Spleen (tissue), 7 donors: ENCODE results near the gene VPS39.

Experiments
- POLR2A ChIP-seq, 3 donors: fragments of 450-650 bp; IDR thresholded peaks; one replicate each; pipeline ENCODE4 v1.5.1; 2017; ENCODE audit warnings: antibody characterized with exemption in 3 of 3, mild to moderate bottlenecking in 1 of 3
- POLR2AphosphoS5 ChIP-seq, 3 donors: sonication (generic); formaldehyde crosslinking; IDR thresholded peaks; one replicate each; pipeline ENCODE4 v1.5.1; 2017; ENCODE audit warnings: antibody characterized with exemption in 3 of 3
- TF ChIP-seq, protein P1 (sequence below), 11 experiments: fragments of 200-600 bp in 7 of 11; fragments of 450-650 bp in 4 of 11; sonication (generic) in 4 of 11; IDR thresholded peaks in 8 of 11; conservative IDR thresholded peaks in 3 of 11; 1 replicate in 7 of 11; 2 replicates in 4 of 11; pipeline versions ENCODE4 v1.4.0 to v1.8.0; 2016 to 2021; ENCODE audit warnings: antibody characterized with exemption in 11 of 11, inconsistent platforms in 4 of 11, mild to moderate bottlenecking in 1 of 11
- donor health status: DM: no; HTN: no; CAD: no; lungs with moderate emphysema.
- donor health status: DM: no; HTN: no; CAD: no.
- donor health status: DM: no; HTN: no; CAD: no.

DNA sequence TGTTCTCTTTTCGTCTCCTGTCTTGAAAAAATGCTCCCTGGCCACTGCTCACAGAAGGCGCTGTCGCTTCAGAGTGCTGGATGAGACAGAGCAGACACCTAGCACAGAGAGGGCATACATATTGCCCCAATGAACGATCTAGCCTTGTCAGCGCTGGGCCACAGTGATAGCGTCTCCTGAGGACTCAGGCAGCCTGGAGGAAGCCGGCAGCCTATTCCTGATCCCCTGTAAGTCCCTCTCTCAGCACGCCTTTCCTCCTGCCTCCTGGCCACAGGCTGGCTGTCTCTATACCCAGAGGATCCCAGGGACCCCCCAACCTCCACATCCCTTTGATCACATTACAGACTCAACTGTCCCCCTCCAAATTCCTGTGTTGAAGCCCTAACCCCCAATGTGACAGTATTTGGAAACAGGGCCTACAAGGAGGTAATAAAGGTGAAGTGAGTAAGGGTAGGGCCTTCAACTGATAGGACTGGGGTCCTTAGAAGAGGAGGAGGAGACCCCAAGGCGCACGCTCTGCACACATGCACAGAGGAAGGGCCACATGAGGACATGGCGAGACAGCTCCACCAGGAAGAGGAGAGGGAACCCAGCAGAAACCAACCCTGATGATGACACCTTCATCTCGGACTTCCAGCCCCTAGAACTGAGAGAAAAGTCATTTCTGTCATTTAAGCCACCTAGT lies 59.2 kb downstream of the VPS39 start:
- TF ChIP-seq, protein P1, sequence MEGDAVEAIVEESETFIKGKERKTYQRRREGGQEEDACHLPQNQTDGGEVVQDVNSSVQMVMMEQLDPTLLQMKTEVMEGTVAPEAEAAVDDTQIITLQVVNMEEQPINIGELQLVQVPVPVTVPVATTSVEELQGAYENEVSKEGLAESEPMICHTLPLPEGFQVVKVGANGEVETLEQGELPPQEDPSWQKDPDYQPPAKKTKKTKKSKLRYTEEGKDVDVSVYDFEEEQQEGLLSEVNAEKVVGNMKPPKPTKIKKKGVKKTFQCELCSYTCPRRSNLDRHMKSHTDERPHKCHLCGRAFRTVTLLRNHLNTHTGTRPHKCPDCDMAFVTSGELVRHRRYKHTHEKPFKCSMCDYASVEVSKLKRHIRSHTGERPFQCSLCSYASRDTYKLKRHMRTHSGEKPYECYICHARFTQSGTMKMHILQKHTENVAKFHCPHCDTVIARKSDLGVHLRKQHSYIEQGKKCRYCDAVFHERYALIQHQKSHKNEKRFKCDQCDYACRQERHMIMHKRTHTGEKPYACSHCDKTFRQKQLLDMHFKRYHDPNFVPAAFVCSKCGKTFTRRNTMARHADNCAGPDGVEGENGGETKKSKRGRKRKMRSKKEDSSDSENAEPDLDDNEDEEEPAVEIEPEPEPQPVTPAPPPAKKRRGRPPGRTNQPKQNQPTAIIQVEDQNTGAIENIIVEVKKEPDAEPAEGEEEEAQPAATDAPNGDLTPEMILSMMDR (IDR thresholded peaks at IDR 0.05 in 8 of 11, conservative IDR thresholded peaks at IDR 0.05 in 3 of 11), result no peak
- TF ChIP-seq POLR2A (IDR thresholded peaks at IDR 0.05), result no peak
- TF ChIP-seq POLR2AphosphoS5 (IDR thresholded peaks at IDR 0.05), result no peak
